ENCODE measurements around the gene INPP4B.

Gene INPP4B

DNA sequence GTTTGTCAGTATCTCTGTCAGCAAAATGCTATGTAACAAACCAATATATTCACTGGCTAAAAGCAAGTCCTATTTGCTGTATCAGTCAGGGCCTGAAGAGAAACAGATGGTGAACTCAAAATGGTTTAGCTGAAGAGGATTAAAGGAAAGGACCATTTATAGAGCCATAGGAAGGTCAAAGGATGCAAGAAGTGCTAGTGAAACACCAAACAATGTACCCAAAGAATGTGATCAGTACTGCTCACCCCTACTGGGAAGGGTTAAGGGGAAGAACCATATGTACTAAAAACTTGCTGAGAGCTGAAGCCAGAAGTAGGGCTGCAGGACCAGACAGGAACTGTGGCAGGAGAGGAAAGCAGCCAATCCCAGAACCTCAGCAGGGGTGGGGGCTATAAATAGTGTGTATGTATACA is 479.3 kb downstream of the INPP4B start:
- Histone ChIP-seq H3K9ac (no peak overlapping the region), H3K36me3 (no peaks in the 10 kb centered on the region), H3K4me2 (no peak overlapping the region), H3K9me3 (peaks cover 4% of the 10 kb centered on the region; the same call in 1 of the 2 replicates), H3K4me1 (no peaks in the 10 kb centered on the region), H3K4me3 (no peak overlapping the region), H3K27me3 (no peaks in the 10 kb centered on the region), H4K20me1 (no peaks in the 10 kb centered on the region), H3K27ac (no peak overlapping the region)
- TF ChIP-seq Cebpa-rat (IDR thresholded peaks at IDR 0.05), result no peak

DNA sequence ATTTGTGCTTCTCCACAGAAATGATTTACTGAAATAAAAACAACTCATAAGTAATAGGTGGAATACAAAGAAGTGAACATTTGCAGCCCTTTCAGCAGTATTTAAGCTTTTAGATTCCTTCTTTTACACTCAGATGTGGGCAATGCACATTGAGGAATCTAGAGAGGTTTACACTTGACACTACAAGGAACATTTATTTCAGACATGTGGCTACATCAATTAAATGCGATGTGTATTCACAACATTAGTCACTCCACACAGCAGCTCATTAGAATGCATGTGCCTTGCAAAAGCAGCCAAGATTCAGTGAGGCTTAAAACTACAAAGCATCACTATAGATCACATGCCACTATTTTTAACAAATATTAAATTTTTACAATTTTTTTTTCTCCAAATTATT is 480.7 kb downstream of the INPP4B start:
- no peak overlapping the region for H3K4me3 ChIP-seq
- H3K27me3 ChIP-seq, result no peaks in the 10 kb centered on the region
- H3K4me2 ChIP-seq, result no peak overlapping the region
- H3K9me3 ChIP-seq, result no peaks in the 10 kb centered on the region
- H3K4me1 ChIP-seq, result no peaks in the 10 kb centered on the region
- no peak overlapping the region for H3K27ac ChIP-seq
- H3K36me3 ChIP-seq, result no peaks in the 10 kb centered on the region
- TF ChIP-seq Cebpa-rat (IDR thresholded peaks at IDR 0.05), result no peak
- no peak overlapping the region for H3K9ac ChIP-seq
- H4K20me1 ChIP-seq, result no peaks in the 10 kb centered on the region

DNA sequence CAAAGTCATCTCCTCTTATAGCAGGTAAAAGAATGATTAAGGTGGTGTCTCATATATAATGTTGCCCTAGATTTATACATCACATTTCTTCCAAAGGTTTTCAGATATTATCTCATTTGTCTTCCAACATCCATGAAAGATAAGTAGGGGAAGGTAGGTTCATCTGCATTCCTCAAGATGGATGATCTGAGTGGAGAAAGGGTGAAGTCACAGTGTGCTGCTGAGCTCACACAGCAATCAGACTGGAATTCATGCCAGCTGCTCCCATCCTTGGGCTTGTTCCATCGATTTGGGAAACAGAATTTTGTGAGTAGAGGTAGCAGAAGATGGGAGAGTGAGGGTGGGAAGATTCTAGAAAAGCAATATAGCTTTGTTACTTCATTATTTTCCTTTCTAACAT is 482.4 kb downstream of the INPP4B start:
- H3K9me3 ChIP-seq, result no peaks in the 10 kb centered on the region
- no peak overlapping the region for H3K4me3 ChIP-seq
- H3K36me3 ChIP-seq, result no peaks in the 10 kb centered on the region
- H3K4me1 ChIP-seq, result no peaks in the 10 kb centered on the region
- no peak overlapping the region for H3K27ac ChIP-seq
- TF ChIP-seq Cebpa-rat (IDR thresholded peaks at IDR 0.05), result no peak
- no peak overlapping the region for H3K9ac ChIP-seq
- H3K27me3 ChIP-seq, result no peaks in the 10 kb centered on the region
- H3K4me2 ChIP-seq, result no peak overlapping the region
- H4K20me1 ChIP-seq, result no peaks in the 10 kb centered on the region

DNA sequence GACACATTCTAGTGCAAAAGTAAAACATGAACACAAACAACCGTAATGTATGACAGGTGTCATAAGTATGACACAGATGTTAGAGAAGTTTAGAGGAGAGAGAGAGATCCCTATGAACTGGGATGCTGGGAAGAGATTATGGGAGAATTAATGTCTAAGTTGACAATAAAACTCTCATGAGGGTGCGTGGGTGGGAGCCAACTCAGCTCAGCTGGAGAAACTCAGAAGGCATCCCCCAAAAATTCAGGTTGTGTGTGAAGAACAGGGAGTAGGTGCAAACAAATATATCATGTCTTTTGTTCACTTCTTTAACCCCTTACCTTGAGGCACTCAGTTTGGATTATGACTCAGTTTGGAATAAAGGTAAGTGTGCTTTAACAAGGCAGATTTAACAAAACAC is 484.1 kb downstream of the INPP4B start:
- Histone ChIP-seq H3K4me1 (no peaks in the 10 kb centered on the region), H3K4me2 (no peak overlapping the region), H3K9ac (no peak overlapping the region), H3K9me3 (no peaks in the 10 kb centered on the region), H3K27ac (no peak overlapping the region), H3K27me3 (no peaks in the 10 kb centered on the region), H3K36me3 (no peaks in the 10 kb centered on the region), H3K4me3 (no peak overlapping the region), H4K20me1 (no peaks in the 10 kb centered on the region)
- TF ChIP-seq Cebpa-rat (IDR thresholded peaks at IDR 0.05), result no peak

DNA sequence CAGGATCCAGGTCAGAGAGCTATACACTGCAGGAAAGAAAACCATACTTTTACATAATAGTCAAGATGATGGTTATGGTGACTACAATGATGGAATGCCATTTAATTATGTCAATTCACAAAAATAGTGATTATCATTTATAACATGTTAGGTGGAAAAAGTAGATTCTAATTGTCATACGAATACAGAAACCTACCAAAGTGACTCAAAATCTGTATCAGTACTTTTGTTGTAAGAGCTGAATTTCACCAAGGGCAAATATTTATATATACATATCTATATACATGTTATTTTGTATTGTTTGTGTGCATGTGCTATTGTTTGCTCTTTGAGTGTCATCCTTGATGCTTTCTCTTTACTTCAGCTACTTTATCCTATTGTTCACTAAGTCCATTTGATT is 485.4 kb downstream of the INPP4B start:
- H4K20me1 ChIP-seq, result no peaks in the 10 kb centered on the region
- H3K27me3 ChIP-seq, result no peaks in the 10 kb centered on the region

DNA sequence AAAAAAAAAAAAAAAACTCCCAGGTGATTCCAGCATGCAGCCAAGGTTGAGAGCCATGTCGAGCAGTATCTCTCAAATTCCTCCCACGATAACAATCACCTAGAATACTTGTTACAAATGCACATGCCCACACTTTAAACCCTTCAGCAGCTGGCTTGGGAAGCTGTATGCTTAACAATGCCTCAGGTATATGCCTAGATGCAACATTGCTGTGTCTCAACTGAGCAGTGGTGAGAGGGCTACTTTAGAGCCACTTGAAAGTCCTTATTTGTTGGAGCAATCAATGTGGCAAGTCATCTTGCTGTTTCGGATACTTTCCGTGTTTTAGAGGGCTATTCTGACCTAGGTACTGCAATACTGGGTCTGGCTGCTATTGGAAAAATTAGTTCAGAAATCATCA is 487.4 kb downstream of the INPP4B start:
- Histone ChIP-seq H3K4me1 (peaks cover 11% of the 10 kb centered on the region), H3K4me3 (no peak overlapping the region), H3K9me3 (no peaks in the 10 kb centered on the region), H3K4me2 (no peak overlapping the region), H3K36me3 (no peaks in the 10 kb centered on the region), H3K9ac (no peak overlapping the region), H3K27me3 (no peaks in the 10 kb centered on the region), H4K20me1 (no peaks in the 10 kb centered on the region), H3K27ac (no peak overlapping the region)
- TF ChIP-seq Cebpa-rat (IDR thresholded peaks at IDR 0.05), result no peak

More for the DNA sequence above, 485.4 kb downstream of the INPP4B start:
- Histone ChIP-seq H3K4me1 (peaks cover under 1% of the 10 kb centered on the region), H3K27ac (no peak overlapping the region), H3K9ac (no peak overlapping the region), H3K36me3 (no peaks in the 10 kb centered on the region), H3K4me2 (no peak overlapping the region), H3K9me3 (no peaks in the 10 kb centered on the region), H3K4me3 (no peak overlapping the region)
- no peak for TF ChIP-seq Cebpa-rat (IDR thresholded peaks at IDR 0.05)

DNA sequence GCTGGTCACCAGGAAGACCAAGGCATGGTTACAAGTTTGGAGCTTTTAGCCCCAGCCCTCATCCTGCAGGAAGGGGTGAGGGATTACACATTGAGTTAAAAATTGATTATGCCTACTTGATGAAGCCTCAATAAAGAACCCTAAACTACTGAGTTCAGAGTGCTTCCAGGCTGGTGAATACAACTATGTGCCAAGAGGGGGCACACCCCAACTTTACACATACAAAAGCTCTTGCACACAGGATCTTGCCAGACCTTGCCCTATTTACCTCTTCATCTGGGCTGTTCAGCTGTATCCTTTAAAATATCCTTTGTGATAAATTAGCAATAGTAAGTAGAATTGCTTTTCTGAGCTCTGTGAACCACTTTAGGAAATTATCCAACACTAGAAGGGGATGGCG is 489.3 kb downstream of the INPP4B start:
- Histone ChIP-seq H3K9me3 (no peaks in the 10 kb centered on the region), H4K20me1 (no peaks in the 10 kb centered on the region), H3K4me3 (no peak overlapping the region), H3K27me3 (no peaks in the 10 kb centered on the region), H3K4me2 (no peak overlapping the region), H3K36me3 (no peaks in the 10 kb centered on the region), H3K9ac (no peak overlapping the region), H3K4me1 (peaks cover 14% of the 10 kb centered on the region), H3K27ac (no peak overlapping the region)
- TF ChIP-seq Cebpa-rat (IDR thresholded peaks at IDR 0.05), result no peak

DNA sequence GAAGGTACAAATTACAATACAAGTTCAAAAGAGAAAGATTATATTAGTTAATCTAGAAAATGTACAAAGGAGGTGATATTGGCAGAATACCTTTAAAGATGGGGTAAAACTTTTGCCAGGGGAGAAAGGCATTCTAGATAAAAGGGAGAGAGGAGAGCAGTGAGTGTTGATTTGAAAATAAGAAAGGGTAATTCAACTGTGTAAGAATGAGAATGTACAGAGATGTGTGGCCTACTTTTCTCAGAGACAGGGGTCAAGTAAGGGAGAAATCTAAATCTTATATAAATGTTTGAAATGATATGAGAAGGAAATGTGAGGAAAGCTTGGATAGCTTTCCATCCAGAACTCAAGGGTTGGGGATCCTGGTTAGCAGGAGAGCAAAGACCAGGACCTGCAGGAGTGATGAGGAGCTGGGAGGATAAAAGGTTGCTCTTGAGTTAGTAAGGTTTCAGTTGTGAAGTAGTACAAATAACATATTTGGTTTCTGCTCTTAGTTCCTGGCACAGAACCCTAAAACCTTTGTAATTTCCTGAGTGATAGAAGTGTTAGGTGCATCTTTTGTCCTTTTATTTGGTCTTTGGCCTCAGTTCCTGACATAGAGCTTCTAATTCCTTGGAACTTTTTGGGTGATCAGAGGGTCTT is 489.9 kb downstream of the INPP4B start:
- no peak for TF ChIP-seq Cebpa-rat (IDR thresholded peaks at IDR 0.05)
- H3K4me1 ChIP-seq, result peaks cover 15% of the 10 kb centered on the region

DNA sequence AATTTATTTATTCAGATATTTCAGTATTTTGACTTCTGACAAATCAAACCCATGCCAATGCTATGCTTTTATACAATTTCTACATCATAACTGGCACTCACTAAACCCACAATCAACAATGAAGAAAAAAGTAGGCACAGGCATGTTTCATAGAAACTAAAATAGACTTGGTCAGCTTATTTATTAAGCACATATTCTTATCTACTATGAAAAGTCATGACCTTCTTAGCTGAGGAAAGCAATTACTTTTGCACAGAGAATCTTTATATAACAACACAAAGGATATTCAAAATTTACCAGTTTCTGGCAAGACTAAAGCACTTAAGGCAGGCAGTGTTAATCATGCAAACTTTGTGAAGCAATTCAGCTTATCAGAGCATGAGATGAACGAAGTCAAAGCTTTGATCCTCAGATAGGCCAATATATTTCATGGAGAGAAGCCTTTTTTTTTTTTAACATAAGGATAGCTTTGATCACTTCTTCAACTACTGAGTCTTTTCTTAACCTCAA is 490.6 kb downstream of the INPP4B start:
- H3K27me3 ChIP-seq, result no peaks in the 10 kb centered on the region
- H3K27ac ChIP-seq, result no peak overlapping the region
- H3K4me2 ChIP-seq, result 0 out of 2 replicates have a peak overlapping the region, but pooled peaks have one; percentile 22
- no peak overlapping the region for H3K4me3 ChIP-seq
- no peaks in the 10 kb centered on the region for H3K9me3 ChIP-seq
- no peak for TF ChIP-seq Cebpa-rat (IDR thresholded peaks at IDR 0.05)
- no peaks in the 10 kb centered on the region for H4K20me1 ChIP-seq
- H3K4me1 ChIP-seq, result peaks cover 15% of the 10 kb centered on the region
- H3K36me3 ChIP-seq, result no peaks in the 10 kb centered on the region
- H3K9ac ChIP-seq, result no peak overlapping the region

More for the DNA sequence above, 489.9 kb downstream of the INPP4B start:
- H3K36me3 ChIP-seq, result no peaks in the 10 kb centered on the region
- H4K20me1 ChIP-seq, result no peaks in the 10 kb centered on the region
- no peak overlapping the region for H3K4me3 ChIP-seq
- no peak overlapping the region for H3K4me2 ChIP-seq
- no peaks in the 10 kb centered on the region for H3K27me3 ChIP-seq
- H3K27ac ChIP-seq, result no peak overlapping the region
- no peaks in the 10 kb centered on the region for H3K9me3 ChIP-seq
- H3K9ac ChIP-seq, result no peak overlapping the region

DNA sequence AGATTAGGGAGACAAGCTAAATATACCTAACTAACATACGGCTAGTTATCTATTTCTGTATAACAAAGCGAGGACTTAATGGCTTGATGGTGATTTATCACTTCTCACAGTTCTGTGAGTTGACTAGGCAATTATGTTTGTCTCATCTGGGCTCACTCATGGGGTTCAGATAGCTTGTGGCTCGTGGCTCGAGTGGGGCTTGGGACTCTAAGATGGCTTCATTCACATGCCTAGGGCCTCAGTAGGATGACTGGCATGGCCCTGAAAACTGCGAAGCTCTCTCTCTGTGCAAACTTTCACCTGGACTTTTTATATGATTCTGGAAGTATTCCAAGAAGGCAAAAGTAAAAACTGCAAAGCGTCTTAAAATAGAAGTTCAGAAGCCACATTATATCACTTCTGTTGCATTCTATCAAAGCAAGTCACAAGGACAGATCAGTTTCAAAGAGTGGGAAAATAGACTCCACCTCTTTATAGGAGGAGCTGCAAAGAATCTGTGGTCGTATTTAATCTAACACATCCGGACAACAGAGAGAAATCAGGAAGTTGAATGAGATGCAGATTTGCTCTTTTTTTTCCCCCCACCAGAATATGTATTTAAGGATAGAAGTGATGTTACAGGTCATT is 491.2 kb downstream of the INPP4B start:
- H3K27me3 ChIP-seq, result no peaks in the 10 kb centered on the region
- no peaks in the 10 kb centered on the region for H4K20me1 ChIP-seq
- no peak for TF ChIP-seq Cebpa-rat (IDR thresholded peaks at IDR 0.05)
- 0 out of 2 replicates have a peak overlapping the region, but pooled peaks have one; percentile 22 for H3K4me2 ChIP-seq
- no peak overlapping the region for H3K9ac ChIP-seq
- no peaks in the 10 kb centered on the region for H3K36me3 ChIP-seq
- no peak overlapping the region for H3K27ac ChIP-seq
- peaks cover 15% of the 10 kb centered on the region for H3K4me1 ChIP-seq
- H3K4me3 ChIP-seq, result no peak overlapping the region
- H3K9me3 ChIP-seq, result no peaks in the 10 kb centered on the region
